Pancreas (tissue), 10 donors: ENCODE data around the gene CD4. TPM values are rescaled to one million over a fixed set of nuclear protein-coding genes. Genes with fewer than 3 reads are reported as not detected.

ENCODE experiments used
- ATAC-seq, 4 donors: fragments of 200-7000 bp; cut with Tn5 transposase; one replicate each; pipeline versions ENCODE4 v1.8.0 to v1.9.1; 2020; ENCODE audit warnings: mild to moderate bottlenecking in 4 of 4, moderate library complexity in 4 of 4
- DNase-seq, 6 donors: peaks; one replicate each; pipeline ENCODE4 v3.0.0-alpha.2; 2020
- FAIRE-seq: peaks from 2 replicates; lab custom pipeline; 2012; peaks lifted over from hg19 to GRCh38; lab: Jason Lieb, UNC
- H3K27ac ChIP-seq, 4 donors: fragments of 200-600 bp; sonication (generic); 1 replicate in 3 of 4; 2 replicates in 1 of 4; pipeline versions ENCODE4 v1.5.0 to v1.8.0; 2020
- H3K27me3 ChIP-seq, 4 donors: fragments of 200-600 bp; one replicate each; pipeline ENCODE4 v1.8.0; 2021
- H3K36me3 ChIP-seq, 3 donors: fragments of 200-600 bp; sonication (generic) in 1 of 3; one replicate each; pipeline versions ENCODE4 v1.5.0 to v1.8.0; 2020 to 2021
- H3K4me1 ChIP-seq, 3 donors: fragments of 200-600 bp; one replicate each; pipeline ENCODE4 v1.8.0; 2021
- H3K4me3 ChIP-seq, 4 donors: fragments of 200-600 bp; sonication (generic) in 2 of 4; one replicate each; pipeline versions ENCODE4 v1.5.0 to v1.8.0; 2020 to 2021
- H3K9me3 ChIP-seq, 4 donors: fragments of 200-600 bp; one replicate each; pipeline ENCODE4 v1.8.0; 2021
- WGBS, 2 donors: extraction: QIAGEN DNeasy Blood & Tissue Kit; methylation state at CpG; one replicate each; pipeline ENCODE4 v1.1.7; 2013; 5-methylcytosine and 5-hydroxymethylcytosine counted together
- intact Hi-C, 3 donors: fragments of 100-400 bp; cut with DNase I; formaldehyde crosslinking; loops; one replicate each; pipeline versions ENCODE4 v1.11.1 to v1.14.2; 2022
- polyA plus RNA-seq, 2 donors: library from polyadenylated mRNA; stranded (reverse); fragments of 200-250 nt; gene quantifications; one replicate each; pipeline ENCODE4 v1.2.3, GENCODE V29; 2013
- total RNA-seq, 6 donors: library from RNA; stranded (reverse); fragmentation: NEBNext Ultra II Directional in 4 of 6; extraction: Animal tissue kit (Norgen Biotek cat#: 25700) in 4 of 6; gene quantifications; one replicate each; pipeline versions ENCODE4 v1.2.1 to v1.2.4, GENCODE V29; 2021 to 2023
- TF ChIP-seq, protein P1 (sequence below), 4 donors: fragments of 200-600 bp; sonication (generic) in 3 of 4; IDR thresholded peaks; one replicate each; pipeline versions ENCODE4 v1.5.0 to v1.8.0; 2021; ENCODE audit warnings: antibody characterized with exemption in 4 of 4
- donor health status: healthy with polysubstance abuse.
- donor health status: DM: no; HTN: no; CAD: no; lungs with moderate emphysema.
- donor health status: DM: no; HTN: no; CAD: no.
- donor health status: control.
- donor health status: control.
- donor health status: Bipolar disorder and iron deficiency.
- donor health status: DM: yes; HTN: yes; CAD: no.
- donor health status: DM: no; HTN: no; CAD: no.
- donor health status: DM: no; HTN: no; CAD: no.
- donor health status: DM: yes; HTN: yes; CAD: no.

Gene CD4
- total and polyA plus RNA-seq, 8 donors = 1.2 to 19.9 (median 2.1) TPM

DNA sequence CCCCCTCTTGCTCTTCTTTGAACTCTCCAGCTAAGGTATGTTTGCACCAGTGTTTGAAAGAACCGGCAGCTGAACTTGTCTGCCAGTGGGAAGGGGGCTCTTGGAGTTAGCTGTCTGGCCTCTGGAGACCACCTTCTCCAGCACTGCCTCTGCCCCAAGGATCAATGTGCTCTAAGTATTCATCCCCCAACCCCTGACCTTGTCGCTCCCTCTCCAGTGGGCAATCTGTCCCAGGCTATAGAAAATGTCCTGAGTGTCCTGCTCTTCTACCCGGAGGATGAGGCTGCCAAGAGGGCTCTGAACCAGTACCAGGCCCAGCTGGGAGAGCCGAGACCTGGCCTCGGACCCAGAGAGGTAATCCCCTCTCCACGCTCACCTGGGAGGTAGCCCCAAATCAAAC lies 41.7 kb downstream of the CD4 start:
- Histone ChIP-seq H3K9me3 (no peaks in the 10 kb centered on the region), H3K27me3 (no peaks in the 10 kb centered on the region), H3K27ac (no peak overlapping the region), H3K36me3 (no peaks in the 10 kb centered on the region), H3K4me3 (no peak overlapping the region), H3K4me1 (peaks cover 0 to 4% (median 0%) of the 10 kb centered on the region in 3 donors)
- WGBS, 2 donors = 86 to 89% methylated on average over 6 of the region's 6 CpGs
- TF ChIP-seq, protein P1, sequence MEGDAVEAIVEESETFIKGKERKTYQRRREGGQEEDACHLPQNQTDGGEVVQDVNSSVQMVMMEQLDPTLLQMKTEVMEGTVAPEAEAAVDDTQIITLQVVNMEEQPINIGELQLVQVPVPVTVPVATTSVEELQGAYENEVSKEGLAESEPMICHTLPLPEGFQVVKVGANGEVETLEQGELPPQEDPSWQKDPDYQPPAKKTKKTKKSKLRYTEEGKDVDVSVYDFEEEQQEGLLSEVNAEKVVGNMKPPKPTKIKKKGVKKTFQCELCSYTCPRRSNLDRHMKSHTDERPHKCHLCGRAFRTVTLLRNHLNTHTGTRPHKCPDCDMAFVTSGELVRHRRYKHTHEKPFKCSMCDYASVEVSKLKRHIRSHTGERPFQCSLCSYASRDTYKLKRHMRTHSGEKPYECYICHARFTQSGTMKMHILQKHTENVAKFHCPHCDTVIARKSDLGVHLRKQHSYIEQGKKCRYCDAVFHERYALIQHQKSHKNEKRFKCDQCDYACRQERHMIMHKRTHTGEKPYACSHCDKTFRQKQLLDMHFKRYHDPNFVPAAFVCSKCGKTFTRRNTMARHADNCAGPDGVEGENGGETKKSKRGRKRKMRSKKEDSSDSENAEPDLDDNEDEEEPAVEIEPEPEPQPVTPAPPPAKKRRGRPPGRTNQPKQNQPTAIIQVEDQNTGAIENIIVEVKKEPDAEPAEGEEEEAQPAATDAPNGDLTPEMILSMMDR (IDR thresholded peaks at IDR 0.05) = no peak
- intact Hi-C loops = no loop called here
- peak in 1 of 6 donors; percentile 31 for DNase-seq
- no peak for FAIRE-seq
- no peak for ATAC-seq

DNA sequence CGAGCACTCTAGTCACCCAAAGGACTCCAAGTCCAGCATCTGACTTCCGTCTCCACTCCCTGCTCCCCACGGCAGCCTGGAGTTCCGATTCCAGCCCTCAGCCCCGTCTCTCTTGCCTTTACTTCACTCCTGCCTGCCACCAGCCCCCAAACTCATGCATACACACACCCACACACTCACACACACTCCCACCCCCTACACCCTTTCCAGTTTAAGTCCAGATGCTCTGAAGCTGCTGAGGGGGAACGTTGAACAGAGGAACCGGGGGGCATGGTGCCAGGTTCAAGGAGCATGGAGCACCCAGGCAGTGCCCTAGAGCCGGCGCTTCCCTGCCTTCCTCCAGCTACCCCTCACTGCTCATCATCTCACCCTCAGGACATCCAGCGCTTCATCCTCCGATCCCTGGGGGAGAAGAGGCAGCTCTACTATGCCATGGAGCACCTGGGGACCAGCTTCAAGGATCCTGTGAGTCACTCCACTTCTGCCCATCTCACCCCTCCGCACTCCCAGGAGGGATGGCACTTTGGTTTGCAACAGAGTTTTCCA lies 42.2 kb downstream of the CD4 start:
- FAIRE-seq (no peak), DNase-seq (peak in 1 of 6 donors; percentile 41), ATAC-seq (no peak)
- Histone ChIP-seq H3K36me3 (no peaks in the 10 kb centered on the region), H3K27me3 (no peaks in the 10 kb centered on the region), H3K4me1 (peaks cover 0 to 4% (median 0%) of the 10 kb centered on the region in 3 donors), H3K27ac (no peak overlapping the region), H3K4me3 (no peak overlapping the region), H3K9me3 (no peaks in the 10 kb centered on the region)
- intact Hi-C loops = no loop called here
- TF ChIP-seq, protein P1 (IDR thresholded peaks at IDR 0.05) = no peak
- WGBS, 2 donors = 87 to 94% methylated on average over 12 of the region's 12 CpGs

DNA sequence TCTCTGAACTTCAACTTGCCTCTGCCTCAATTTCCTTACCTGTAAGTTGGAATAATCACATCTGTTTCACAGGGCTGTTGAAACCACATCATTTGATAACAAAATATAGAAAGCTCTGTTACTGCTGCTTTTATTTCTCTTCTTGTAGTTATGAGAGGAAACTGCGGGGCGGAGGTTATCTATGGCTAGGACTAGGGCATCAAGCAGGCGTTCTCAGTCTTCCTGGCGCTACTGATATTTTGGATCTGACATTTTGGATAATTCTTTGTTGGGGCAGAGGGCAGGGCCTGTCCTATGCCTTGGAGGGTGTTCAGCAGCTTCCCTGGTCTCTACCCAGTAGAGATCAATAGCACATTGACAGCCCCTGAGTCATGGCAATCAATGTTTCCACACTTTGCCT lies 42.8 kb downstream of the CD4 start:
- ATAC-seq = no peak
- Histone ChIP-seq H3K4me3 (no peak overlapping the region), H3K27me3 (no peaks in the 10 kb centered on the region), H3K36me3 (no peaks in the 10 kb centered on the region), H3K9me3 (no peaks in the 10 kb centered on the region), H3K4me1 (peaks cover 0 to 4% (median 0%) of the 10 kb centered on the region in 3 donors), H3K27ac (no peak overlapping the region)
- FAIRE-seq = no peak
- peak in 1 of 6 donors; percentile 5 for DNase-seq
- TF ChIP-seq, protein P1 (IDR thresholded peaks at IDR 0.05) = no peak
- 92 to 95% methylated on average over 4 of the region's 4 CpGs for whole genome bisulfite sequencing, 2 donors
- intact Hi-C loops = no loop called here

DNA sequence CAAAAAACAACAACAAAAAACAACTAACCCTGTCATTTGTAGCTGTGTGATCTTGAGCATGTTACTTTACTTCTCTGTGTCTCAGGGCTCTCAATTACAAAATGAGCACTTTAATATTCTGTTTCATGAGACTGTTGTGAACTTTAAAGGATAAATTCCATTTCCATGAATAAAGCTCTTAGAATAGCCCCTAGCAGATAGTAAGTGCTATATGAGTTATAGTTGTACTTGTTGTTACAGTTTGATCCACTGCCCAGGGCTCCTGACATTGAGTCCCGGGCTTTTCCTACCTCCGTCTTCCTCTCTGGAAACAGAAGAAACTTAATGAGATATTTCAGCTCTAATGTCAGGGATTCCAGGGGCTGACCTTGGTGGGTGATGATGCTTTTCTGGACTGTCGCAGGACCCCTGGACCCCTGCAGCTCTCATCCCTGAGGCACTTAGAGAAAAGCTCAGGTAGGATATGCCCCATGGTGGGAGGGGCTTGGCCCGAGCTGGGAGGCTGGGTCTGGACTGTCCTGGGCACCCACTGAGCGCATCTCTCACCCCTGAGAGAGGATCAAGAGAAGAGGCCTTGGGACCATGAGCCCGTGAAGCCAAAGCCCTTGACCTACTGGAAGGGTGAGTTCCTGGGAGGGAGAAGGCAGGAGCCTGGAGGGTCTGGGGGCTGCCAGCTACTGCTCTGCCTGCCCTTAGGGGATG lies 44.0 kb downstream of the CD4 start:
- ATAC-seq (no peak), DNase-seq (peak in 1 of 6 donors; percentile 41), FAIRE-seq (no peak)
- Histone ChIP-seq H3K27me3 (no peaks in the 10 kb centered on the region), H3K27ac (no peak overlapping the region), H3K9me3 (no peaks in the 10 kb centered on the region), H3K4me3 (no peak overlapping the region), H3K4me1 (no peaks in the 10 kb centered on the region), H3K36me3 (no peaks in the 10 kb centered on the region)
- TF ChIP-seq, protein P1 (IDR thresholded peaks at IDR 0.05) = no peak
- 86 to 93% methylated on average over 6 of the region's 6 CpGs for WGBS, 2 donors
- intact Hi-C loops = no loop called here

DNA sequence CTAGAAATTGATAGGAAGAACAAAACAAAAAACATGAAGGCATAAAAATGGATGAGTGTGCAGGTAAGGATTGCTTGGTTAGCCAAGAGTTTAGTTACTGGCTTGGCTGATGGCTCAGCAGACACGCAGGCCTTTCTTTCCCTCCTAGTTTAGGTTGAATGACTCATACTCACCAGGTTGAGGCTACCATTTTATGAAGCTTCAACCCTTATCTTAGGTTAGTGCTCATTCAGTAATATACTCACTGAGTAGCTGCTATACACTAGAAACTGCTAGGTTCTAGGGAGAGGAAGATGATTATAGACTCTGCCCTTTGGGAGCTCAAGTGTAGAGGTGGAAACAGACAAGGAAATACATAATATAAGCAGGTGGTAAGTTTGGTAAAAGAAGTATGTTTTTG lies 44.9 kb downstream of the CD4 start:
- Histone ChIP-seq H3K27ac (no peak overlapping the region), H3K4me1 (no peaks in the 10 kb centered on the region), H3K9me3 (no peaks in the 10 kb centered on the region), H3K36me3 (no peaks in the 10 kb centered on the region), H3K4me3 (no peak overlapping the region), H3K27me3 (no peaks in the 10 kb centered on the region)
- 81 to 84% methylated on average over 1 of the region's 1 CpG for WGBS, 2 donors
- intact Hi-C loops = no loop called here
- no peak for DNase-seq
- no peak for ATAC-seq
- FAIRE-seq = no peak
- TF ChIP-seq, protein P1 (IDR thresholded peaks at IDR 0.05) = no peak
